Stimulated activated CD4-positive, alpha-beta T cell treated with anti-CD3 and anti-CD28 coated beads, Interleukin-2, amount 100 ng/mL, for 4 hours (primary cell): Measurements from ENCODE around the gene KIAA0040.
"Not testable (repeated sequence)": the region's sequence is repeated elsewhere in the genome, so short reads cannot be mapped to it uniquely, and the experiment has no call there.

ENCODE experiments used
- DNase-seq: peaks from one replicate; pipeline ENCODE4 v3.0.0-alpha.2; 2020; ENCODE audit warnings: low read depth

The KIAA0040 gene

GRCh38 chr1:175137369-175137768 lies 55.2 kb downstream of the KIAA0040 start:
- DNase-seq = no peak

GRCh38 chr1:175136246-175136645 lies 56.3 kb downstream of the KIAA0040 start:
- DNase-seq = no peak

- DNase-seq = no peak
Observed at GRCh38 chr1:175134500-175134899, 58.1 kb downstream of the KIAA0040 start.

- no peak for DNase-seq
Observed at GRCh38 chr1:175133673-175134435, 58.7 kb downstream of the KIAA0040 start.

- no peak for DNase-seq
Observed at GRCh38 chr1:175132436-175132835, 60.1 kb downstream of the KIAA0040 start.

GRCh38 chr1:175131095-175131494 lies 61.5 kb downstream of the KIAA0040 start:
- DNase-seq = no peak

- DNase-seq = no peak
Observed at GRCh38 chr1:175130649-175131045, 61.9 kb downstream of the KIAA0040 start.

GRCh38 chr1:175129997-175130648 lies 62.5 kb downstream of the KIAA0040 start:
- no peak for DNase-seq

- no peak for DNase-seq
Observed at GRCh38 chr1:175129644-175129996, 63.0 kb downstream of the KIAA0040 start.

- DNase-seq = no peak
Observed at GRCh38 chr1:175129182-175129581, 63.4 kb downstream of the KIAA0040 start.

- no peak for DNase-seq
Observed at GRCh38 chr1:175128523-175128922, 64.1 kb downstream of the KIAA0040 start.

- no peak for DNase-seq
Observed at GRCh38 chr1:175127565-175127964, 65.0 kb downstream of the KIAA0040 start.

- DNase-seq = no peak
Observed at GRCh38 chr1:175126347-175126746, 66.2 kb downstream of the KIAA0040 start.

GRCh38 chr1:175124861-175125260 lies 67.7 kb downstream of the KIAA0040 start:
- no peak for DNase-seq

- no peak for DNase-seq
Observed at GRCh38 chr1:175120511-175120910, 72.1 kb downstream of the KIAA0040 start.

- DNase-seq = no peak
Observed at GRCh38 chr1:175118375-175119367, 73.9 kb downstream of the KIAA0040 start.

GRCh38 chr1:175116903-175117302 lies 75.7 kb downstream of the KIAA0040 start:
- DNase-seq = no peak

- no peak for DNase-seq
Observed at GRCh38 chr1:175116210-175116798, 76.3 kb downstream of the KIAA0040 start.

- no peak for DNase-seq
Observed at GRCh38 chr1:175114996-175115395, 77.6 kb downstream of the KIAA0040 start.

GRCh38 chr1:175108331-175108820 lies 84.2 kb downstream of the KIAA0040 start:
- not testable (repeated sequence) for DNase-seq
